ENCODE results near the gene TTC7B. TPM values are rescaled to one million over a fixed set of nuclear protein-coding genes. Genes with fewer than 3 reads are reported as not detected.

TTC7B gene
- polyA plus RNA-seq, 1 donor from 2014 or later: 19.9 TPM

- Histone ChIP-seq H3K79me2 (replicated peaks; ENCODE audit: insufficient read depth, low read length) (no peaks in the 10 kb centered on the region), H3K9ac (ENCODE audit: low read length) (no peak overlapping the region), H3K4me3 (ENCODE audit: low read length) (no peak overlapping the region), H3K9me2 (ENCODE audit: insufficient read depth, low read length) (no peaks in the 10 kb centered on the region), H3K4me2 (ENCODE audit: low read length) (no peak overlapping the region), H2AFZ (ENCODE audit: low read depth, low read length) (no peak overlapping the region), H3K27me3 (ENCODE audit: insufficient read depth, low read depth, low read length) (no peaks in the 10 kb centered on the region), H3K9me3 (ENCODE audit: low read length) (no peaks in the 10 kb centered on the region), H3K36me3 (ENCODE audit: insufficient read depth, low read length) (no peaks in the 10 kb centered on the region), H3K27ac (ENCODE audit: low read length) (no peak overlapping the region), H4K20me1 (ENCODE audit: insufficient read depth) (no peaks in the 10 kb centered on the region), H3F3A (ENCODE audit: insufficient read depth, low read length, poor library complexity, severe bottlenecking) (no peaks in the 10 kb centered on the region)
- TF ChIP-seq REST (IDR thresholded peaks at IDR 0.05; ENCODE audit: borderline replicate concordance) (no peak), CTCF (IDR thresholded peaks at IDR 0.05; ENCODE audit: poor library complexity, severe bottlenecking) (no peak), TAF1 (IDR thresholded peaks at IDR 0.05; ENCODE audit: low read depth) (no peak), EP300 (conservative IDR thresholded peaks at IDR 0.05; ENCODE audit: poor library complexity, severe bottlenecking) (no peak), POLR2AphosphoS5 (IDR thresholded peaks at IDR 0.05) (no peak), MXI1 (conservative IDR thresholded peaks at IDR 0.05; ENCODE audit: poor library complexity, severe bottlenecking) (no peak), RAD21 (conservative IDR thresholded peaks at IDR 0.05) (no peak)
Measured at GRCh38 chr14:90617961-90618360, 198.3 kb downstream of the TTC7B start.

GRCh38 chr14:90616881-90617280 lies 199.3 kb downstream of the TTC7B start:
- Histone ChIP-seq H3K9me2 (ENCODE audit: insufficient read depth, low read length) (no peaks in the 10 kb centered on the region), H3K4me3 (ENCODE audit: low read length) (no peak overlapping the region), H4K20me1 (ENCODE audit: insufficient read depth) (no peaks in the 10 kb centered on the region), H3K9me3 (ENCODE audit: low read length) (no peaks in the 10 kb centered on the region), H3K27me3 (ENCODE audit: insufficient read depth, low read depth, low read length) (no peaks in the 10 kb centered on the region), H3K4me2 (ENCODE audit: low read length) (no peak overlapping the region), H3F3A (ENCODE audit: insufficient read depth, low read length, poor library complexity, severe bottlenecking) (no peaks in the 10 kb centered on the region), H3K79me2 (replicated peaks; ENCODE audit: insufficient read depth, low read length) (no peaks in the 10 kb centered on the region), H2AFZ (ENCODE audit: low read depth, low read length) (no peak overlapping the region), H3K27ac (ENCODE audit: low read length) (no peak overlapping the region), H3K36me3 (ENCODE audit: insufficient read depth, low read length) (no peaks in the 10 kb centered on the region), H3K9ac (ENCODE audit: low read length) (no peak overlapping the region)
- TF ChIP-seq MXI1 (conservative IDR thresholded peaks at IDR 0.05; ENCODE audit: poor library complexity, severe bottlenecking) (no peak), POLR2AphosphoS5 (IDR thresholded peaks at IDR 0.05) (no peak), CTCF (IDR thresholded peaks at IDR 0.05; ENCODE audit: poor library complexity, severe bottlenecking) (no peak), EP300 (conservative IDR thresholded peaks at IDR 0.05; ENCODE audit: poor library complexity, severe bottlenecking) (no peak), TAF1 (IDR thresholded peaks at IDR 0.05; ENCODE audit: low read depth) (no peak), SMC3 (conservative IDR thresholded peaks at IDR 0.05; ENCODE audit: poor library complexity) (no peak), EZH2 (IDR thresholded peaks at IDR 0.05; ENCODE audit: borderline replicate concordance, insufficient read depth, low read length, poor library complexity, severe bottlenecking) (no peak), REST (IDR thresholded peaks at IDR 0.05; ENCODE audit: borderline replicate concordance) (no peak), RAD21 (conservative IDR thresholded peaks at IDR 0.05) (no peak)
